GM12878 (cell line): Measurements from ENCODE around the gene GPN2. TPM values are rescaled to one million over a fixed set of nuclear protein-coding genes. Genes with fewer than 3 reads are reported as not detected.

Experiments
- BHLHE40 ChIP-seq, 2 experiments: fragments of 450-650 bp in 1 of 2; IDR thresholded peaks; 2 replicates each; pipeline ENCODE4 v1.6.1; 2011 to 2017; ENCODE audit warnings: low read depth in 2 of 2, borderline replicate concordance in 1 of 2, improper control_type of control experiment in 1 of 2, low read length in 1 of 2, mild to moderate bottlenecking in 1 of 2
- CBFB ChIP-seq: IDR thresholded peaks from 2 replicates; pipeline ENCODE4 v1.6.1; 2016; ENCODE audit warnings: antibody characterized with exemption, low read depth
- CHD2 ChIP-seq: IDR thresholded peaks from 2 replicates; pipeline ENCODE4 v1.6.1; 2011; ENCODE audit warnings: low read depth, low read length, improper control_type of control experiment, borderline replicate concordance
- CREB1 ChIP-seq: IDR thresholded peaks from 2 replicates; pipeline ENCODE4 v1.6.1; 2012; ENCODE audit warnings: low read depth, mild to moderate bottlenecking, inconsistent platforms
- CREM ChIP-seq: IDR thresholded peaks from 2 replicates; pipeline ENCODE4 v1.6.1; 2014; ENCODE audit warnings: antibody characterized with exemption, low read depth
- IKZF2 ChIP-seq, 2 experiments: fragments of 450-650 bp; IDR thresholded peaks; 2 replicates each; pipeline ENCODE4 v1.6.1; 2017; ENCODE audit warnings: mild to moderate bottlenecking in 2 of 2, moderate library complexity in 2 of 2
- KLF5 ChIP-seq: fragments of 450-650 bp; IDR thresholded peaks from 2 replicates; pipeline ENCODE4 v1.6.1; 2014; ENCODE audit warnings: mild to moderate bottlenecking; ENCODE audit not compliant: partially characterized antibody
- MTA3 ChIP-seq: IDR thresholded peaks from 2 replicates; pipeline ENCODE4 v1.6.1; 2012; ENCODE audit warnings: low read length, inconsistent platforms, borderline replicate concordance
- PAX5 ChIP-seq: IDR thresholded peaks from 2 replicates; pipeline ENCODE4 v1.6.1; 2011; ENCODE audit warnings: low read depth, low read length, borderline replicate concordance
- POLR2A ChIP-seq: IDR thresholded peaks from 2 replicates; pipeline ENCODE4 v1.6.1; 2011; ENCODE audit warnings: low read depth, mild to moderate bottlenecking, low read length
- POLR2AphosphoS2 ChIP-seq: IDR thresholded peaks from 2 replicates; pipeline ENCODE4 v1.6.1; 2011; ENCODE audit warnings: low read depth, mild to moderate bottlenecking, low read length, improper control_type of control experiment, moderate library complexity
- RELB ChIP-seq: fragments of 450-650 bp; IDR thresholded peaks from 2 replicates; pipeline ENCODE4 v1.6.1; 2017; ENCODE audit warnings: low read depth, mild to moderate bottlenecking, moderate library complexity
- SREBF1 ChIP-seq: IDR thresholded peaks from 2 replicates; pipeline ENCODE4 v1.6.1; 2012; ENCODE audit warnings: mild to moderate bottlenecking, low read length
- USF1 ChIP-seq: IDR thresholded peaks from 2 replicates; pipeline ENCODE4 v1.6.1; 2011; ENCODE audit warnings: borderline replicate concordance, low read depth, mild to moderate bottlenecking, moderate library complexity, mixed read lengths, low read length; ENCODE audit not compliant: insufficient read depth; ENCODE audit errors: extremely low read length
- YY1 ChIP-seq: IDR thresholded peaks from 2 replicates; pipeline ENCODE4 v1.6.1; 2011; ENCODE audit warnings: low read depth, mild to moderate bottlenecking, low read length
- ZBTB11 ChIP-seq: fragments of 450-650 bp; formaldehyde crosslinking; IDR thresholded peaks from 2 replicates; pipeline ENCODE4 v1.5.0; 2022; ENCODE audit warnings: mild to moderate bottlenecking, missing genetic modification characterization
- polyA plus RNA-seq, 11 experiments: library from polyadenylated mRNA; depleted of rRNA in 4 of 11; unstranded in 6 of 11; stranded (reverse) in 5 of 11; fragments of >200 nt; fragmentation: Nextera tagmentation in 4 of 11; fragmentation: Illumina TruSeq in 1 of 11; extraction: Ambion mirVana in 4 of 11; extraction: Trizol in 1 of 11; gene quantifications; 1 replicate in 1 of 11; 2 replicates in 10 of 11; pipeline versions ENCODE4 v1.2.1 to v1.2.3, GENCODE V29; 2011 to 2016; ENCODE audit warnings: inconsistent platforms in 2 of 11, missing spikeins in 2 of 11, low read depth in 1 of 11
- total RNA-seq, 4 experiments: library from RNA; depleted of rRNA in 3 of 4; stranded (reverse); fragments of >200 nt in 3 of 4; fragmentation: Illumina TruSeq in 1 of 4; extraction: Trizol in 1 of 4; gene quantifications; 2 replicates each; pipeline versions ENCODE4 v1.2.1 to v1.2.3, GENCODE V29; 2013 to 2021
- TF ChIP-seq, protein P1 (sequence below): fragments of 450-650 bp; IDR thresholded peaks from 2 replicates; pipeline ENCODE4 v1.6.1; 2016; ENCODE audit warnings: mild to moderate bottlenecking, moderate library complexity, borderline replicate concordance

GPN2 gene
- total and polyA plus RNA-seq, 10 of the 15 experiments (the other 5 are each of a cell fraction or from before 2014, with no cell fraction given) = 8.3 to 61.4 (median 23.3) TPM

DNA sequence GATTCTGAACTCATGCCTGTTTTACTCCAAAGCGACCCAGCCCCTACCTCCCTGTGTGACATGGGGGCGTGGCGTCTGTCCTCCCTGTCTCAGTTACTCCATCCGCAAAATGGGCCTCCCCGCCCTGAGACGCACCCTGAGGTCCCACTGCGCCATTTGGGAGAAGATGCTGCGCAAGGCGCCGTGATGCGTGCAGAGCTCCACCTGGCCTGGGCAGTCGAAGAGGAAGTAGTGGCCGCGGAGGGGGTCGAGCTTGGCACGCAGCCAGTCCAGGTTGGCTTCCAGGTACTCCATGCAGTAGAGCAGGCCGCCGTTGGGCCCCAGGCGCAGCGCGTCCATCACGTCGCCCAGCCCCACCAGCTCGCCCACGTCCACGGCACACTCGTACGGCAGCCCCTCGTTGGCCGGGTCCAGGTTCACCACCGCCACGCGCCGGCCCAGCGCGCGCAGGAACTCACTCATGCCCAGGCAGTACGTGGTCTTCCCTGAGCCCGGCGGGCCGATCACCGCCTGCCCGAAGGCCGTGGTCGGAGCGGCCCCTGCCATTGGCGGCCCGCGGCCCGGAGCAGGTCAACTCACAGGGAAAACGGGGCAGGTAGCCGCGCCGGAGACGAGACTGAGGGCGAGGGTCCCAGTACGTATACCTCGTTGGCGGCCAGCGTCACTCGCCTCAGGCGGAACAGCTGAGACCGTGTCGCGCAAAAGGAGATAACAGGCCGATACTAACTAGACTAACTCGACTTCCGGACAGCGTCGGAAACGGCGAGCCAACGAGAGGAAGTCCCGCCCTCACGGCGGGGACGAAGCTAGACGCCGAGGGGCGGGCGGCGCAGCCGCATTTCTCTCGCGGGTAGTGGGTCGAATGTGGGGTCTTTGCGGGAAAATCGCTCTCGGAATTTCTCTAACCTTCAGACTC lies at the start of gene GPN2 (continued):
- TF ChIP-seq, protein P1, sequence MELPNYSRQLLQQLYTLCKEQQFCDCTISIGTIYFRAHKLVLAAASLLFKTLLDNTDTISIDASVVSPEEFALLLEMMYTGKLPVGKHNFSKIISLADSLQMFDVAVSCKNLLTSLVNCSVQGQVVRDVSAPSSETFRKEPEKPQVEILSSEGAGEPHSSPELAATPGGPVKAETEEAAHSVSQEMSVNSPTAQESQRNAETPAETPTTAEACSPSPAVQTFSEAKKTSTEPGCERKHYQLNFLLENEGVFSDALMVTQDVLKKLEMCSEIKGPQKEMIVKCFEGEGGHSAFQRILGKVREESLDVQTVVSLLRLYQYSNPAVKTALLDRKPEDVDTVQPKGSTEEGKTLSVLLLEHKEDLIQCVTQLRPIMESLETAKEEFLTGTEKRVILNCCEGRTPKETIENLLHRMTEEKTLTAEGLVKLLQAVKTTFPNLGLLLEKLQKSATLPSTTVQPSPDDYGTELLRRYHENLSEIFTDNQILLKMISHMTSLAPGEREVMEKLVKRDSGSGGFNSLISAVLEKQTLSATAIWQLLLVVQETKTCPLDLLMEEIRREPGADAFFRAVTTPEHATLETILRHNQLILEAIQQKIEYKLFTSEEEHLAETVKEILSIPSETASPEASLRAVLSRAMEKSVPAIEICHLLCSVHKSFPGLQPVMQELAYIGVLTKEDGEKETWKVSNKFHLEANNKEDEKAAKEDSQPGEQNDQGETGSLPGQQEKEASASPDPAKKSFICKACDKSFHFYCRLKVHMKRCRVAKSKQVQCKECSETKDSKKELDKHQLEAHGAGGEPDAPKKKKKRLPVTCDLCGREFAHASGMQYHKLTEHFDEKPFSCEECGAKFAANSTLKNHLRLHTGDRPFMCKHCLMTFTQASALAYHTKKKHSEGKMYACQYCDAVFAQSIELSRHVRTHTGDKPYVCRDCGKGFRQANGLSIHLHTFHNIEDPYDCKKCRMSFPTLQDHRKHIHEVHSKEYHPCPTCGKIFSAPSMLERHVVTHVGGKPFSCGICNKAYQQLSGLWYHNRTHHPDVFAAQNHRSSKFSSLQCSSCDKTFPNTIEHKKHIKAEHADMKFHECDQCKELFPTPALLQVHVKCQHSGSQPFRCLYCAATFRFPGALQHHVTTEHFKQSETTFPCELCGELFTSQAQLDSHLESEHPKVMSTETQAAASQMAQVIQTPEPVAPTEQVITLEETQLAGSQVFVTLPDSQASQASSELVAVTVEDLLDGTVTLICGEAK = peak; percentile 90
- TF ChIP-seq YY1 (0 out of 2 replicates have a peak, but pooled peaks have one; percentile 41), CREB1 (peak; percentile 78; the same call in 1 of the 2 replicates), KLF5 (no peak), BHLHE40 (IDR thresholded peaks at IDR 0.05; ENCODE audit: borderline replicate concordance in 1 of 2, low read depth in 2 of 2, low read length in 1 of 2) (peak in 1 of 2 experiments; percentile 29; a peak in 1 of 4 replicates), ZBTB11 (CRISPR knock-in tag) (no peak), SREBF1 (no peak), CBFB (peak; percentile 47; the same call in 1 of the 2 replicates), RELB (peak; percentile 26; the same call in 1 of the 2 replicates), CREM (peak; percentile 77), IKZF2 (IDR thresholded peaks at IDR 0.05) (no peak), USF1 (no peak), POLR2A (peak; percentile 94), POLR2AphosphoS2 (peak; percentile 75), PAX5 (peak; percentile 45; the same call in 1 of the 2 replicates), MTA3 (peak; percentile 75; the same call in 1 of the 2 replicates), CHD2 (0 out of 2 replicates have a peak, but pooled peaks have one; percentile 33)
